ENCODE results near the gene CRABP2. TPM values are rescaled to one million over a fixed set of nuclear protein-coding genes. Genes with fewer than 3 reads are reported as not detected.

CRABP2 gene
- total and polyA plus RNA-seq, 2 of the 13 experiments (the other 11 are each of a cell fraction or from before 2014, with no cell fraction given) = 0.40 to 0.60 TPM

DNA sequence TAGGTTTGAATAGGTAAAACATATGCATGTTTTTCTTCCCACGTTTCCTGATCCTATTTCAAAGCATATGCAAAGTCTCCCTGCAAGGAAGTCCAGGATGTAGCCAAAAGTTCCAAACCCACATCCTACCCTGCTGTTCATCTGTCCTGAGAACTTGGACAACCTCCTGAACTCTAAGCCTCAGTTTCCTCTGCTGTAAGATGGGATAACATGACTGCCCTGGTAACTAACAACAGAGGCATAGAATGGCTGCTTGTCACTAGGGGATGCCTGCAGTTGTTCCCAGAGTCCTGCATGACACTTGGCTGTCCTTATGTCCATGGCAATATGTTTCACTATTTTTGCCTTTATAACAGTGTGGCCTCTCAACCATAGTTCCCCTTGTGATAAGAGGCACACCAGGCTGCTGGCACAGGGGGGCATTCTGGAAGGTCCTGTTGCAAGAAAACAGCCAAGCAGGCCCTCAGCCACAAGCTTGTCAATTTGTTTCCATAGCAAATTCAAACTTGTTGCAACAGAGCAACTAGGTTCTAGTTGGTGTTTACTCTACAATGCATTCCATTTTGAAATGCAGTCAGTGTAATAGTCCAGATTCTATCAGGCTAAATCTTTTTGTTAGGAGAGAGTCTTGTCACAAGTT, 47.6 kb upstream of the CRABP2 start (continued):
- TF ChIP-seq TFDP2 (CRISPR knock-in tag; IDR thresholded peaks at IDR 0.05) (no peak), AKNA (CRISPR knock-in tag; IDR thresholded peaks at IDR 0.05; ENCODE audit: borderline replicate concordance) (no peak), MAF1 (CRISPR knock-in tag; IDR thresholded peaks at IDR 0.05; ENCODE audit: borderline replicate concordance) (no peak), GLMP (CRISPR knock-in tag; IDR thresholded peaks at IDR 0.05; ENCODE audit: borderline replicate concordance) (no peak), ZBTB20 (CRISPR knock-in tag; IDR thresholded peaks at IDR 0.05; ENCODE audit: borderline replicate concordance, low read depth) (no peak), FOXA3 (CRISPR knock-in tag; IDR thresholded peaks at IDR 0.05) (peak; percentile 49), ZBTB49 (CRISPR knock-in tag; IDR thresholded peaks at IDR 0.05; ENCODE audit: borderline replicate concordance) (no peak)
- TF ChIP-seq, protein P1, sequence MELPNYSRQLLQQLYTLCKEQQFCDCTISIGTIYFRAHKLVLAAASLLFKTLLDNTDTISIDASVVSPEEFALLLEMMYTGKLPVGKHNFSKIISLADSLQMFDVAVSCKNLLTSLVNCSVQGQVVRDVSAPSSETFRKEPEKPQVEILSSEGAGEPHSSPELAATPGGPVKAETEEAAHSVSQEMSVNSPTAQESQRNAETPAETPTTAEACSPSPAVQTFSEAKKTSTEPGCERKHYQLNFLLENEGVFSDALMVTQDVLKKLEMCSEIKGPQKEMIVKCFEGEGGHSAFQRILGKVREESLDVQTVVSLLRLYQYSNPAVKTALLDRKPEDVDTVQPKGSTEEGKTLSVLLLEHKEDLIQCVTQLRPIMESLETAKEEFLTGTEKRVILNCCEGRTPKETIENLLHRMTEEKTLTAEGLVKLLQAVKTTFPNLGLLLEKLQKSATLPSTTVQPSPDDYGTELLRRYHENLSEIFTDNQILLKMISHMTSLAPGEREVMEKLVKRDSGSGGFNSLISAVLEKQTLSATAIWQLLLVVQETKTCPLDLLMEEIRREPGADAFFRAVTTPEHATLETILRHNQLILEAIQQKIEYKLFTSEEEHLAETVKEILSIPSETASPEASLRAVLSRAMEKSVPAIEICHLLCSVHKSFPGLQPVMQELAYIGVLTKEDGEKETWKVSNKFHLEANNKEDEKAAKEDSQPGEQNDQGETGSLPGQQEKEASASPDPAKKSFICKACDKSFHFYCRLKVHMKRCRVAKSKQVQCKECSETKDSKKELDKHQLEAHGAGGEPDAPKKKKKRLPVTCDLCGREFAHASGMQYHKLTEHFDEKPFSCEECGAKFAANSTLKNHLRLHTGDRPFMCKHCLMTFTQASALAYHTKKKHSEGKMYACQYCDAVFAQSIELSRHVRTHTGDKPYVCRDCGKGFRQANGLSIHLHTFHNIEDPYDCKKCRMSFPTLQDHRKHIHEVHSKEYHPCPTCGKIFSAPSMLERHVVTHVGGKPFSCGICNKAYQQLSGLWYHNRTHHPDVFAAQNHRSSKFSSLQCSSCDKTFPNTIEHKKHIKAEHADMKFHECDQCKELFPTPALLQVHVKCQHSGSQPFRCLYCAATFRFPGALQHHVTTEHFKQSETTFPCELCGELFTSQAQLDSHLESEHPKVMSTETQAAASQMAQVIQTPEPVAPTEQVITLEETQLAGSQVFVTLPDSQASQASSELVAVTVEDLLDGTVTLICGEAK (IDR thresholded peaks at IDR 0.05) = no peak
- TF ChIP-seq, protein P1 (CRISPR knock-in tag; IDR thresholded peaks at IDR 0.05) = no peak
